Trophoblast cell (in vitro differentiated cells and primary cell): Measurements from ENCODE around the gene CACNA2D4.
"Not testable (repeated sequence)": the region's sequence is repeated elsewhere in the genome, so short reads cannot be mapped to it uniquely, and the experiment has no call there.

Experiments used
- DNase-seq, 2 donors: peaks; one replicate each; pipeline ENCODE4 v3.0.0-alpha.2; 2016
- H2AFZ ChIP-seq: 2 replicates; pipeline ENCODE4 v1.6.1; 2013; ENCODE audit warnings: low read length, moderate library complexity, mild to moderate bottlenecking; ENCODE audit not compliant: insufficient read depth, poor library complexity
- H2AK5ac ChIP-seq: 2 replicates; pipeline ENCODE4 v1.6.1; 2013; ENCODE audit warnings: mild to moderate bottlenecking, low read length
- H2BK120ac ChIP-seq: 2 replicates; pipeline ENCODE4 v1.6.1; 2013; ENCODE audit warnings: low read length, mild to moderate bottlenecking, moderate library complexity; ENCODE audit not compliant: insufficient read depth, poor library complexity
- H2BK12ac ChIP-seq: 2 replicates; pipeline ENCODE4 v1.6.1; 2013; ENCODE audit warnings: mild to moderate bottlenecking, low read length, moderate library complexity
- H2BK5ac ChIP-seq: 2 replicates; pipeline ENCODE4 v1.6.1; 2013; ENCODE audit warnings: low read length, low read depth, moderate library complexity, mild to moderate bottlenecking; ENCODE audit not compliant: poor library complexity
- H3K14ac ChIP-seq: 2 replicates; pipeline ENCODE4 v1.6.1; 2013; ENCODE audit warnings: mild to moderate bottlenecking, low read length
- H3K18ac ChIP-seq: 2 replicates; pipeline ENCODE4 v1.6.1; 2013; ENCODE audit warnings: mild to moderate bottlenecking, low read length
- H3K23ac ChIP-seq: 2 replicates; pipeline ENCODE4 v1.6.1; 2013; ENCODE audit warnings: low read length
- H3K27ac ChIP-seq: 2 replicates; pipeline ENCODE4 v1.5.1; 2013; ENCODE audit warnings: low read depth, mild to moderate bottlenecking, inconsistent platforms, low read length, moderate library complexity
- H3K27me3 ChIP-seq: 2 replicates; pipeline ENCODE4 v1.6.1; 2013; ENCODE audit warnings: inconsistent platforms, mild to moderate bottlenecking, low read length, moderate library complexity; ENCODE audit not compliant: insufficient read depth
- H3K36me3 ChIP-seq, 2 experiments: 1 replicate in 1 of 2; 2 replicates in 1 of 2; pipeline ENCODE4 v1.6.1; 2013; ENCODE audit warnings: low read length in 2 of 2, mild to moderate bottlenecking in 2 of 2, moderate library complexity in 1 of 2; ENCODE audit not compliant: insufficient read depth in 2 of 2, control insufficient read depth in 1 of 2
- H3K4ac ChIP-seq: 2 replicates; pipeline ENCODE4 v1.6.1; 2013; ENCODE audit warnings: low read depth, mild to moderate bottlenecking, low read length, moderate library complexity
- H3K4me1 ChIP-seq, 2 experiments: 1 replicate in 1 of 2; 2 replicates in 1 of 2; pipeline ENCODE4 v1.6.1; 2013; ENCODE audit warnings: low read length in 2 of 2, mild to moderate bottlenecking in 2 of 2, moderate library complexity in 1 of 2; ENCODE audit not compliant: insufficient read depth in 2 of 2, control insufficient read depth in 1 of 2
- H3K4me2 ChIP-seq: 2 replicates; pipeline ENCODE4 v1.6.1; 2013; ENCODE audit warnings: inconsistent platforms, mild to moderate bottlenecking, low read length, moderate library complexity
- H3K4me3 ChIP-seq: 2 replicates; pipeline ENCODE4 v1.5.1; 2013; ENCODE audit warnings: mild to moderate bottlenecking, low read depth, low read length, inconsistent platforms
- H3K79me1 ChIP-seq: one replicate; pipeline ENCODE4 v1.6.1; 2013; ENCODE audit warnings: low read length
- H3K79me2 ChIP-seq: 2 replicates; pipeline ENCODE4 v1.6.1; 2013; ENCODE audit warnings: low read length, mild to moderate bottlenecking; ENCODE audit not compliant: control insufficient read depth, insufficient read depth, poor library complexity
- H3K9ac ChIP-seq: 2 replicates; pipeline ENCODE4 v1.6.1; 2013; ENCODE audit warnings: mild to moderate bottlenecking, low read length
- H3K9me3 ChIP-seq: 2 replicates; pipeline ENCODE4 v1.6.1; 2013; ENCODE audit warnings: low read depth, mild to moderate bottlenecking, control low read depth, inconsistent platforms, low read length; ENCODE audit not compliant: insufficient read depth
- H4K12ac ChIP-seq: 2 replicates; pipeline ENCODE4 v1.6.1; 2013; ENCODE audit warnings: low read depth, mild to moderate bottlenecking, low read length, moderate library complexity
- H4K8ac ChIP-seq: 2 replicates; pipeline ENCODE4 v1.6.1; 2013; ENCODE audit warnings: low read depth, mild to moderate bottlenecking, low read length, moderate library complexity
- H4K91ac ChIP-seq: one replicate; pipeline ENCODE4 v1.6.1; 2013; ENCODE audit warnings: low read depth, mild to moderate bottlenecking, low read length, moderate library complexity
- WGBS: extraction: QIAGEN DNeasy Blood & Tissue Kit; methylation state at CpG from one replicate; pipeline ENCODE4 v1.1.7; 2013; ENCODE audit warnings: missing lambda C conversion rate; ENCODE audit not compliant: insufficient read length, insufficient coverage; ENCODE audit errors: extremely low coverage; 5-methylcytosine and 5-hydroxymethylcytosine counted together

Gene CACNA2D4

GRCh38 chr12:1947081-1947480, 28.6 kb upstream of the CACNA2D4 start:
- Histone ChIP-seq H3K79me1 (no peaks in the 10 kb centered on the region), H3K79me2 (no peaks in the 10 kb centered on the region), H2AK5ac (no peak overlapping the region), H3K9me3 (no peaks in the 10 kb centered on the region), H3K4me1 (peaks cover 2 to 5% of the 10 kb centered on the region in 2 experiments), H3K27ac (no peak overlapping the region), H3K4ac (no peak overlapping the region), H3K14ac (no peak overlapping the region), H3K9ac (no peak overlapping the region), H2BK120ac (no peak overlapping the region), H3K18ac (no peak overlapping the region), H3K4me2 (no peak overlapping the region), H2BK12ac (no peak overlapping the region), H3K4me3 (no peak overlapping the region), H3K27me3 (no peaks in the 10 kb centered on the region), H2AFZ (no peak overlapping the region), H4K12ac (no peak overlapping the region), H4K8ac (no peak overlapping the region), H3K36me3 (peaks cover 9 to 13% of the 10 kb centered on the region in 2 experiments), H3K23ac (no peak overlapping the region), H4K91ac (no peak overlapping the region), H2BK5ac (no peak overlapping the region)
- DNase-seq = no peak
- no CpG with 5 or more reads among the region's 1 CpG for WGBS

- Histone ChIP-seq H3K36me3 (peaks cover 8 to 13% of the 10 kb centered on the region in 2 experiments), H2BK12ac (no peak overlapping the region), H3K9ac (no peak overlapping the region), H3K79me2 (no peaks in the 10 kb centered on the region), H3K9me3 (no peaks in the 10 kb centered on the region), H3K4me3 (no peak overlapping the region), H3K23ac (no peak overlapping the region), H2AFZ (no peak overlapping the region), H4K8ac (no peak overlapping the region), H3K4me2 (no peak overlapping the region), H2AK5ac (no peak overlapping the region), H2BK5ac (no peak overlapping the region), H3K27me3 (no peaks in the 10 kb centered on the region), H4K12ac (no peak overlapping the region), H3K18ac (no peak overlapping the region), H3K14ac (no peak overlapping the region), H3K4ac (no peak overlapping the region), H3K79me1 (no peaks in the 10 kb centered on the region), H4K91ac (no peak overlapping the region), H3K4me1 (peaks cover 2 to 5% of the 10 kb centered on the region in 2 experiments), H3K27ac (no peak overlapping the region), H2BK120ac (no peak overlapping the region)
- WGBS = no CpG with 5 or more reads among the region's 3 CpGs
- no peak for DNase-seq
Observed at GRCh38 chr12:1946296-1946695, 27.8 kb upstream of the CACNA2D4 start.

DNA sequence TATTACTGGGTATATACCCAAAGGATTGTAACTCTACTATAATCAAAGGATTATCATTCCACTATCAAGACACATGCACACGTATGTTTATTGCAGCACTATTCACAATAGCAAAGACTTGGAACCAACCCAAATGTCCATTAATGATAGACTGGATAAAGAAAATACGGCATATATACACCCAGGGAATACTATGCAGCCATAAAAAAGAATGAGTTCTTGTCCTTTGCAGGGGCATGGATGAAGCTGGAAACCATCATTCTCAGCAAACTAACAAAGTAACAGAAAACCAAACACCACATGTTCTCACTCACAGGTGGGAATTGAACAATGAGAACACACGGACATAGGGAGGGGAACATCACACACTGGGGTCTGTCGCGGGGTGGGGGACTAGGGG, 27.1 kb upstream of the CACNA2D4 start:
- WGBS = no CpG with 5 or more reads among the region's 5 CpGs
- not testable (repeated sequence) for H2BK12ac ChIP-seq, H3K9ac ChIP-seq, H3K4me2 ChIP-seq, H3K14ac ChIP-seq, H3K27me3 ChIP-seq, H2BK5ac ChIP-seq, H2AFZ ChIP-seq, H2BK120ac ChIP-seq, H2AK5ac ChIP-seq, H3K4me1 ChIP-seq, H3K79me1 ChIP-seq, H4K8ac ChIP-seq, H3K27ac ChIP-seq, DNase-seq, H3K79me2 ChIP-seq, H3K4ac ChIP-seq, H4K91ac ChIP-seq, H3K23ac ChIP-seq, H3K18ac ChIP-seq, H3K9me3 ChIP-seq, H3K4me3 ChIP-seq, H4K12ac ChIP-seq
- H3K36me3 ChIP-seq = peaks cover 8 to 13% of the 10 kb centered on the region in 2 experiments

DNA sequence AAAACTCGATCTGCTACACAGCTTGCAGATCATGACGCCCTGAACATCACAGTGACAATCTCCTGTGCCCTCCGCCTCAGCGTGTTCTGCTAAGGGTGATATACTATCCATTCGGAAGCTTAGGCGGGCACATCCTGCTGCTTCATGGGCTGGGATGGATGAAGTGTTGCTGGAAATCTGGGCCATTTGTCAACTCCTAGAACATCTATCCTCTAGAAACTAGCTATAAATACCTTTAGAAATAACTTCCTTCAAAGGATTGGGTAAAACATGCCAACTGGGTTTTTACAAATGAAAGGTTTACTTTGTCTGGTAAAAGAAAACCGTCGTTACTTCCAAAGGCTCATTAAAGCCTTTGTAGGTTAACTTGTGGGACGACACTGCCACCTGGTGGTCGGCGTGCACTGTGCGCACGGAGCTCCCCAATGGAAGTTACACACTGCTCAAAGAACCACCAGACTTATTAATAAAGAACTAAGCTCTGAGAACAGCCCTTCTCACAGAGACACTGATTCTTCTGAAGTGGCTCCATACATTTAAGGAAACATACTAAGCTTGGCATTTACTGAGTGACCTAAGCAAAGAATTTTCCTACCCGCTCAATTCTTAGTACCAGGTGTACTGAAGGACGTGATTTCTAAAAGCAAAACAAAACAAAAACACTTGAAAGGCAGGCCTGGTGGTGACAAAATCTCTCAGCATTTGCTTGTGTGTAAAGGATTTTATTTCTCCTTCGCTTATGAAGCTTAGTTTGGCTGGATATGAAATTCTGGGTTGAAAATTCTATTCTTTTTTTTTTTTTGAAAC, 21.6 kb upstream of the CACNA2D4 start:
- Histone ChIP-seq H3K18ac (no peak overlapping the region), H3K9ac (no peak overlapping the region), H4K8ac (no peak overlapping the region), H4K12ac (no peak overlapping the region), H2AK5ac (no peak overlapping the region), H3K27me3 (no peaks in the 10 kb centered on the region), H3K4ac (no peak overlapping the region), H2AFZ (no peak overlapping the region), H3K14ac (no peak overlapping the region), H2BK5ac (no peak overlapping the region), H3K23ac (no peak overlapping the region), H3K27ac (no peak overlapping the region), H3K9me3 (no peaks in the 10 kb centered on the region), H3K79me1 (no peaks in the 10 kb centered on the region), H3K4me2 (no peak overlapping the region), H2BK120ac (no peak overlapping the region), H4K91ac (no peak overlapping the region), H3K4me1 (no peaks in the 10 kb centered on the region), H3K79me2 (no peaks in the 10 kb centered on the region), H3K36me3 (peaks cover 0 to 6% of the 10 kb centered on the region in 2 experiments), H3K4me3 (no peak overlapping the region), H2BK12ac (no peak overlapping the region)
- peak; percentile 79 to 95 for DNase-seq
- no CpG with 5 or more reads among the region's 16 CpGs for WGBS
